NT2/D1 (cell line): ENCODE measurements around the gene DSTN.

Experiments used
- SUZ12 ChIP-seq: IDR thresholded peaks from 2 replicates; pipeline ENCODE4 v1.6.1; 2011; ENCODE audit not compliant: insufficient read length, insufficient read depth; ENCODE audit errors: extremely low read depth
- YY1 ChIP-seq: IDR thresholded peaks from 2 replicates; pipeline ENCODE4 v1.6.1; 2011; ENCODE audit not compliant: insufficient read length, insufficient read depth

GRCh38 chr20:17555106-17555505, 14.8 kb upstream of the DSTN start:
- TF ChIP-seq SUZ12 (no peak), YY1 (no peak)
